ENCODE measurements around the gene CROCC2. TPM values are rescaled to one million over a fixed set of nuclear protein-coding genes. Genes with fewer than 3 reads are reported as not detected.

Gene CROCC2
- total RNA-seq, 1 donor from 2014 or later, result not detected

DNA sequence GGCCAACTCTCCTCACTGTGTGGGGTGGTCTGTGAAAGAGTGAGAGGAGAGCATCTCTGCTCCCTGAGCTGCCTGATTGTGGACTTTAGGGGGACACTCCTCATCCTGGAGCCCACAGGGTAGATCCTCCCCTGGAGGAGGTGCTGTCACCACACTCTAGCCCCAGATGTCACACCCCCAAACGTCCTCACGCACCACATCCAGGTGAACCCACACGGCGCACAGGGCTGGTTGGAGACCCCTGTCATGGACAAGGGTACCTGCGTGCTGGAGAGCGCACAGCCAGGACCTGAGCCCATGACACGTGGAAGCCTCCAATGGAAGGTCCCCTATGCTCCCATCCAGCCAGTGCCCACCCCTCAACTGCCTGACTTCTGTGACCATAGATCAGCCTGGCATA, 27.0 kb upstream of the CROCC2 start:
- H3K36me3 ChIP-seq (ENCODE audit: control insufficient read depth, insufficient read depth, low read length), result no peaks in the 10 kb centered on the region
- DNase-seq (ENCODE audit: low read depth), result no peak
- no peaks in the 10 kb centered on the region for H3K27me3 ChIP-seq (ENCODE audit: control insufficient read depth, insufficient read depth, low read length)
- H3K4me3 ChIP-seq (ENCODE audit: low read depth, low read length), result no peak overlapping the region
- TF ChIP-seq, protein P1, sequence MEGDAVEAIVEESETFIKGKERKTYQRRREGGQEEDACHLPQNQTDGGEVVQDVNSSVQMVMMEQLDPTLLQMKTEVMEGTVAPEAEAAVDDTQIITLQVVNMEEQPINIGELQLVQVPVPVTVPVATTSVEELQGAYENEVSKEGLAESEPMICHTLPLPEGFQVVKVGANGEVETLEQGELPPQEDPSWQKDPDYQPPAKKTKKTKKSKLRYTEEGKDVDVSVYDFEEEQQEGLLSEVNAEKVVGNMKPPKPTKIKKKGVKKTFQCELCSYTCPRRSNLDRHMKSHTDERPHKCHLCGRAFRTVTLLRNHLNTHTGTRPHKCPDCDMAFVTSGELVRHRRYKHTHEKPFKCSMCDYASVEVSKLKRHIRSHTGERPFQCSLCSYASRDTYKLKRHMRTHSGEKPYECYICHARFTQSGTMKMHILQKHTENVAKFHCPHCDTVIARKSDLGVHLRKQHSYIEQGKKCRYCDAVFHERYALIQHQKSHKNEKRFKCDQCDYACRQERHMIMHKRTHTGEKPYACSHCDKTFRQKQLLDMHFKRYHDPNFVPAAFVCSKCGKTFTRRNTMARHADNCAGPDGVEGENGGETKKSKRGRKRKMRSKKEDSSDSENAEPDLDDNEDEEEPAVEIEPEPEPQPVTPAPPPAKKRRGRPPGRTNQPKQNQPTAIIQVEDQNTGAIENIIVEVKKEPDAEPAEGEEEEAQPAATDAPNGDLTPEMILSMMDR (IDR thresholded peaks at IDR 0.05; ENCODE audit: insufficient read depth, low read length, poor library complexity, severe bottlenecking), result no peak

- TF ChIP-seq, protein P1 (IDR thresholded peaks at IDR 0.05; ENCODE audit: insufficient read depth, low read length, poor library complexity, severe bottlenecking), result no peak
- Histone ChIP-seq H3K36me3 (ENCODE audit: control insufficient read depth, insufficient read depth, low read length) (no peaks in the 10 kb centered on the region), H3K27me3 (ENCODE audit: control insufficient read depth, insufficient read depth, low read length) (no peaks in the 10 kb centered on the region), H3K4me3 (ENCODE audit: low read depth, low read length) (no peak overlapping the region)
- no peak for DNase-seq (ENCODE audit: low read depth)
Observed at GRCh38 chr2:240881913-240882312, 24.2 kb upstream of the CROCC2 start.

- no peak for DNase-seq (ENCODE audit: low read depth)
- TF ChIP-seq, protein P1 (IDR thresholded peaks at IDR 0.05; ENCODE audit: insufficient read depth, low read length, poor library complexity, severe bottlenecking), result no peak
- H3K4me3 ChIP-seq (ENCODE audit: low read depth, low read length), result no peak overlapping the region
Observed at GRCh38 chr2:240884221-240884620, 21.9 kb upstream of the CROCC2 start.

GRCh38 chr2:240884745-240885144, 21.4 kb upstream of the CROCC2 start:
- Histone ChIP-seq H3K4me3 (ENCODE audit: low read depth, low read length) (no peak overlapping the region), H3K36me3 (ENCODE audit: control insufficient read depth, insufficient read depth, low read length) (no peaks in the 10 kb centered on the region), H3K27me3 (ENCODE audit: control insufficient read depth, insufficient read depth, low read length) (no peaks in the 10 kb centered on the region)
- DNase-seq (ENCODE audit: low read depth), result no peak
- TF ChIP-seq, protein P1 (IDR thresholded peaks at IDR 0.05; ENCODE audit: insufficient read depth, low read length, poor library complexity, severe bottlenecking), result no peak

More at GRCh38 chr2:240884221-240884620, 21.9 kb upstream of the CROCC2 start:
- no peaks in the 10 kb centered on the region for H3K36me3 ChIP-seq (ENCODE audit: control insufficient read depth, insufficient read depth, low read length)
- H3K27me3 ChIP-seq (ENCODE audit: control insufficient read depth, insufficient read depth, low read length), result no peaks in the 10 kb centered on the region

DNA sequence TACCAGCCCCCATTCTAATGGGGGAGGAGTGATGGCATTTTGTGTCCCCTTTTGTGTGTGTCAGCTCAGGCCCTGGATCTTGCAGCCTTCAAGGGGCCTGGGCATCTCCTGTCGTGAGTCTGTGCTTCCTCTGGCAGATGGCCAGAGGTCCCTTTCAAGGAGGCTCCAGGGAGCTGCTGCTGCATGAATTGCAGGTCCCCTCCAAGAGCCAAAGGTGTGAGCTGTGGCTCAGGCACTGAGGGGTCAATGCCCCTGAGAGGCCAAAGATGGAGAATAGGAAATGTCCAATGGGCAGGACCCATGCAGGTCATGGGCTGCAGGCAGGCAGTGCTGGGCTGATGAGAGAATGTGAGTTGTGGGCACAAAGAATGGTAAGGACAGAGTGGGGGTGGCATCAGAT, 20.6 kb upstream of the CROCC2 start:
- no peak for DNase-seq (ENCODE audit: low read depth)
- TF ChIP-seq, protein P1 (IDR thresholded peaks at IDR 0.05; ENCODE audit: insufficient read depth, low read length, poor library complexity, severe bottlenecking), result no peak
- Histone ChIP-seq H3K4me3 (ENCODE audit: low read depth, low read length) (no peak overlapping the region), H3K36me3 (ENCODE audit: control insufficient read depth, insufficient read depth, low read length) (no peaks in the 10 kb centered on the region), H3K27me3 (ENCODE audit: control insufficient read depth, insufficient read depth, low read length) (peaks cover 2% of the 10 kb centered on the region)

DNA sequence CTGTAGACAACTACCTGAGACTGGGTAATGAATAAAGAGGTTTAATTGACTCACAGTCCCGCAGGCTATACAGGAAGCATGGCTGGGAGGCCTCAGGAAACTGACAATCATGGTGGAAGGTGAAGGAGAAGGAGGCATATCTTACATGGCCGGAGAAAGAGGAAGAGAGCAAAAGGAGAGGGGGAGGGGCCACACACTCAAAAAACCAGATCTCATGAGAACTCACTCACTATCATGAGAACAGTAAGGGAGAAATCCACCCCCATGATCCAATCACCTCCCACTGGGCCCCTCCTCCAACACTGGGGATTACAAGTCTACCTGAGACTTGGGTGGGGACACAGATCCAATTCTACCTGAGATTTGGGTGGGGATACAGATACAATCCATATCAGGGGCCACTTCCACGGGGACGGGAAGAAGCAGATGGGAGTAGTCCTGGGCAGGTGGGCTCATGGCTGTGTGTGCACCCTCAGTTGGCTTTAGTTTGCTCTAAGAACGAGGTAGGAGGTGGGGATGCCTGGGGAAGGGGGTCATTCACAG, 20.0 kb upstream of the CROCC2 start:
- no peak for DNase-seq (ENCODE audit: low read depth)
- Histone ChIP-seq H3K27me3 (ENCODE audit: control insufficient read depth, insufficient read depth, low read length) (peaks cover 5% of the 10 kb centered on the region), H3K4me3 (ENCODE audit: low read depth, low read length) (no peak overlapping the region), H3K36me3 (ENCODE audit: control insufficient read depth, insufficient read depth, low read length) (no peaks in the 10 kb centered on the region)
- TF ChIP-seq, protein P1 (IDR thresholded peaks at IDR 0.05; ENCODE audit: insufficient read depth, low read length, poor library complexity, severe bottlenecking), result no peak
